ENCODE data around the gene GPR55. TPM values are rescaled to one million over a fixed set of nuclear protein-coding genes. Genes with fewer than 3 reads are reported as not detected.

GPR55 gene
- polyA plus RNA-seq, 1 donor from 2014 or later: not detected

- Histone ChIP-seq H2AFZ (ENCODE audit: low read depth, low read length) (no peak overlapping the region), H3K27ac (ENCODE audit: low read length) (no peak overlapping the region), H3F3A (ENCODE audit: insufficient read depth, low read length, poor library complexity, severe bottlenecking) (no peaks in the 10 kb centered on the region), H3K9ac (ENCODE audit: low read length) (no peak overlapping the region), H4K20me1 (ENCODE audit: insufficient read depth) (no peaks in the 10 kb centered on the region), H3K79me2 (replicated peaks; ENCODE audit: insufficient read depth, low read length) (no peaks in the 10 kb centered on the region), H3K36me3 (ENCODE audit: insufficient read depth, low read length) (no peaks in the 10 kb centered on the region), H3K4me2 (ENCODE audit: low read length) (no peak overlapping the region), H3K9me2 (ENCODE audit: insufficient read depth, low read length) (no peaks in the 10 kb centered on the region), H3K9me3 (ENCODE audit: low read length) (no peaks in the 10 kb centered on the region), H3K4me3 (ENCODE audit: low read length) (no peak overlapping the region), H3K27me3 (ENCODE audit: insufficient read depth, low read depth, low read length) (peaks cover 22% of the 10 kb centered on the region)
- TF ChIP-seq EZH2 (IDR thresholded peaks at IDR 0.05; ENCODE audit: borderline replicate concordance, insufficient read depth, low read length, poor library complexity, severe bottlenecking) (no peak), EP300 (conservative IDR thresholded peaks at IDR 0.05; ENCODE audit: poor library complexity, severe bottlenecking) (no peak), TAF1 (IDR thresholded peaks at IDR 0.05; ENCODE audit: low read depth) (no peak), POLR2AphosphoS5 (IDR thresholded peaks at IDR 0.05) (no peak), SMC3 (conservative IDR thresholded peaks at IDR 0.05; ENCODE audit: poor library complexity) (no peak), MXI1 (conservative IDR thresholded peaks at IDR 0.05; ENCODE audit: poor library complexity, severe bottlenecking) (no peak), REST (IDR thresholded peaks at IDR 0.05; ENCODE audit: borderline replicate concordance) (no peak), RAD21 (conservative IDR thresholded peaks at IDR 0.05) (no peak), CTCF (IDR thresholded peaks at IDR 0.05; ENCODE audit: poor library complexity, severe bottlenecking) (no peak)
These were observed 28.8 kb upstream of the GPR55 start for GRCh38 chr2:230953845-230954244.

GRCh38 chr2:230952226-230952956 is 27.3 kb upstream of the GPR55 start:
- no peaks in the 10 kb centered on the region for H4K20me1 ChIP-seq (ENCODE audit: insufficient read depth)
- no peak overlapping the region for H3K27ac ChIP-seq (ENCODE audit: low read length)
- H3K27me3 ChIP-seq (ENCODE audit: insufficient read depth, low read depth, low read length): peaks cover 8% of the 10 kb centered on the region
- no peaks in the 10 kb centered on the region for H3K9me2 ChIP-seq (ENCODE audit: insufficient read depth, low read length)
- no peak overlapping the region for H3K9ac ChIP-seq (ENCODE audit: low read length)
- no peak overlapping the region for H3K4me3 ChIP-seq (ENCODE audit: low read length)
- no peak overlapping the region for H3K4me2 ChIP-seq (ENCODE audit: low read length)
- H3F3A ChIP-seq (ENCODE audit: insufficient read depth, low read length, poor library complexity, severe bottlenecking): no peaks in the 10 kb centered on the region
- H3K79me2 ChIP-seq (replicated peaks; ENCODE audit: insufficient read depth, low read length): no peaks in the 10 kb centered on the region
- H3K36me3 ChIP-seq (ENCODE audit: insufficient read depth, low read length): no peaks in the 10 kb centered on the region
- H2AFZ ChIP-seq (ENCODE audit: low read depth, low read length): no peak overlapping the region
- no peaks in the 10 kb centered on the region for H3K9me3 ChIP-seq (ENCODE audit: low read length)
- TF ChIP-seq MXI1 (conservative IDR thresholded peaks at IDR 0.05; ENCODE audit: poor library complexity, severe bottlenecking) (no peak), RAD21 (conservative IDR thresholded peaks at IDR 0.05) (no peak), CTCF (IDR thresholded peaks at IDR 0.05; ENCODE audit: poor library complexity, severe bottlenecking) (no peak), TAF1 (IDR thresholded peaks at IDR 0.05; ENCODE audit: low read depth) (no peak)

Measured in neural cell (in vitro differentiated cells).